ENCODE results near the gene USP48. TPM values are rescaled to one million over a fixed set of nuclear protein-coding genes. Genes with fewer than 3 reads are reported as not detected.

USP48 gene
- total RNA-seq, 1 donor from 2014 or later: 26.1 TPM

DNA sequence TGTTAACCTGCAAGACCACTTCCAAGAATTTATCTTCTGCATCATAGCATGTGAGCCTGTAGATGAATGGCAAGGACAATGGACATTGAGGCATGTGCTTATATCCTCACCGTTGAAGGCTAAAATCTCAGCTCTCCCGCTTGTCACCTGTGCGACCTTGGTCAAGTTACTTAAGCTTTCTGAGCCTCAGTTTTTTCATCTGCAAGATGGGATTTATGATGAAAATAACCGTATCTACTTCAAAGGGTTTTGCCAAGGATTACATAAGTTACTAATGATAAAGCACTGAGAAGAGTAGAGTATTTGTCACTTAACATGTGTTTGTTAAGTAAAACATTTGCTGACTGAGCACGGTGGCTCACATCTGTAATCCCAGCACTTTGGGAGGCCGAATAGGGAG is 128.7 kb downstream of the USP48 start:
- Histone ChIP-seq H3K4me3 (ENCODE audit: low read depth, low read length) (no peak overlapping the region), H3K36me3 (ENCODE audit: control insufficient read depth, insufficient read depth, low read length) (no peaks in the 10 kb centered on the region), H3K27me3 (ENCODE audit: control insufficient read depth, insufficient read depth, low read length) (peaks cover 17% of the 10 kb centered on the region)
- TF ChIP-seq CTCF (IDR thresholded peaks at IDR 0.05; ENCODE audit: insufficient read depth, low read length, poor library complexity, severe bottlenecking): no peak
- no peak for DNase-seq (ENCODE audit: low read depth)

GRCh38 chr1:21653744-21654100 is 129.2 kb downstream of the USP48 start:
- H3K27me3 ChIP-seq (ENCODE audit: control insufficient read depth, insufficient read depth, low read length): peaks cover 18% of the 10 kb centered on the region
- no peak overlapping the region for H3K4me3 ChIP-seq (ENCODE audit: low read depth, low read length)
- DNase-seq (ENCODE audit: low read depth): no peak
- no peaks in the 10 kb centered on the region for H3K36me3 ChIP-seq (ENCODE audit: control insufficient read depth, insufficient read depth, low read length)
- TF ChIP-seq CTCF (IDR thresholded peaks at IDR 0.05; ENCODE audit: insufficient read depth, low read length, poor library complexity, severe bottlenecking): no peak

DNA sequence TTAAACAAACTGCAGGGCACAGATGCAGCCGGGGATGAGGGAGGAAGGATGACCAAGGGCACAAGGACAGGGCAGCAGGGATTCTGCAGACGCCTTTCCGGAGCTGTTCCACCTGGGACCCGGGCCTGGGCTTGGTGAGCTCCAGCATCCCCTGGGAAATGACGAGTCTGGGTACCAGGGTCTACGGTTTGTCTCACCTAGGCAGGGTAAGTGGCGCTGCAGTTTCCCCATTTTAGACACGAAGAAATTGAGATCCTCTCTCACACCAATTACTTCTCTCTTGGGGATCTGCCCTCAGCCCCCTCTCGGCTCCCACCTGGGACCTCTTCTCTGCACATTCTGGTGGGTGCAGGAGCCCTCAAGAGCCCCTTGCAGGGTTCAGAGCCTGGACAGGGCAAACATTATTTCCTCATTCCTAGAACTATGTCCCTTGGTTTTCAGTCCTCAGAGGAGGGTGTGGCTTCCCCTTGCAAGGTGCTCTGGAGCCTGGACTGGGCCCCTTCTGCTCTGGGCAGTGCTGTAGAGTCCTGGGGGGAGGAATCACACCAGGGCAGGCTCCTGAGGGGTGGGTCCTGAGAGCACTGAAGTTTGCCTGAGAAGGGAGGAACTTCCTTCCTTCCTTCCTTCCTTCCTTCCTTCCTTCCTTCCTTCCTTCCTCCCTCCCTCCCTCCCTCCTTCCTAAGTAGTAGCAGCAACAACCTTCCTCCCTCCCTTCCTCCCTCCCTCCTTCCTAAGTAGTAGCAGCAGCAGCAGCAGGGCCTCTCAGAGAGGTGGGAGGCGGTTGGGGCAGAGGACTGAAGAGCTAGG is 129.8 kb downstream of the USP48 start:
- no peak for TF ChIP-seq CTCF (IDR thresholded peaks at IDR 0.05; ENCODE audit: insufficient read depth, low read length, poor library complexity, severe bottlenecking)
- peaks cover 18% of the 10 kb centered on the region for H3K27me3 ChIP-seq (ENCODE audit: control insufficient read depth, insufficient read depth, low read length)
- no peak for DNase-seq (ENCODE audit: low read depth)
- H3K36me3 ChIP-seq (ENCODE audit: control insufficient read depth, insufficient read depth, low read length): no peaks in the 10 kb centered on the region
- no peak overlapping the region for H3K4me3 ChIP-seq (ENCODE audit: low read depth, low read length)

GRCh38 chr1:21652101-21652936 is 130.6 kb downstream of the USP48 start:
- Histone ChIP-seq H3K27me3 (ENCODE audit: control insufficient read depth, insufficient read depth, low read length) (peaks cover 18% of the 10 kb centered on the region), H3K4me3 (ENCODE audit: low read depth, low read length) (no peak overlapping the region), H3K36me3 (ENCODE audit: control insufficient read depth, insufficient read depth, low read length) (no peaks in the 10 kb centered on the region)
- no peak for TF ChIP-seq CTCF (IDR thresholded peaks at IDR 0.05; ENCODE audit: insufficient read depth, low read length, poor library complexity, severe bottlenecking)
- no peak for DNase-seq (ENCODE audit: low read depth)

GRCh38 chr1:21651214-21652042 is 131.5 kb downstream of the USP48 start:
- TF ChIP-seq CTCF (IDR thresholded peaks at IDR 0.05; ENCODE audit: insufficient read depth, low read length, poor library complexity, severe bottlenecking): no peak
- Histone ChIP-seq H3K27me3 (ENCODE audit: control insufficient read depth, insufficient read depth, low read length) (peaks cover 18% of the 10 kb centered on the region), H3K36me3 (ENCODE audit: control insufficient read depth, insufficient read depth, low read length) (no peaks in the 10 kb centered on the region), H3K4me3 (ENCODE audit: low read depth, low read length) (peak overlapping the region; percentile 42)
- no peak for DNase-seq (ENCODE audit: low read depth)

Data from kidney epithelial cell (primary cell).